ENCODE results near the gene TMEM222. TPM values are rescaled to one million over a fixed set of nuclear protein-coding genes. Genes with fewer than 3 reads are reported as not detected.

Gene TMEM222
- total RNA-seq, 1 experiment from 2014 or later: 28.7 TPM

DNA sequence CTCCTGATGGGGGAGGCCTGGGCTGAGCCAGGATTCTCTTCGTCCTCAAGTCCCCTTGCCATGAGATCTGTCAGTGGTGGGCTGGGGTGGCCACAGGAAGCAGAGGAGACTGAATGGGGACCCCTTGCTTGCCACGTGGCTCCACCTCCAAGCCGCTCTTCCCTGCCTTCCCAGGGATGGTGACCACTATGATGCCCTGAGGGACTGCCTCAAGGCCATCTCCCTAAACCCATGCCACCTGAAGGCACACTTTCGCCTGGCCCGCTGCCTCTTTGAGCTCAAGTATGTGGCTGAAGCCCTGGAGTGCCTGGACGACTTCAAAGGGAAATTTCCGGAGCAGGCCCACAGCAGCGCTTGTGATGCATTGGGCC, 20.9 kb upstream of the TMEM222 start (continued):
- TF ChIP-seq NFATC4 (CRISPR knock-in tag; IDR thresholded peaks at IDR 0.05): no peak
- no peak for TF ChIP-seq FOXK1 (CRISPR knock-in tag; IDR thresholded peaks at IDR 0.05)
- TF ChIP-seq IRF2 (CRISPR knock-in tag; IDR thresholded peaks at IDR 0.05; ENCODE audit: borderline replicate concordance, low read depth): no peak
- no peak for TF ChIP-seq ZNF671 (CRISPR knock-in tag; IDR thresholded peaks at IDR 0.05)

DNA sequence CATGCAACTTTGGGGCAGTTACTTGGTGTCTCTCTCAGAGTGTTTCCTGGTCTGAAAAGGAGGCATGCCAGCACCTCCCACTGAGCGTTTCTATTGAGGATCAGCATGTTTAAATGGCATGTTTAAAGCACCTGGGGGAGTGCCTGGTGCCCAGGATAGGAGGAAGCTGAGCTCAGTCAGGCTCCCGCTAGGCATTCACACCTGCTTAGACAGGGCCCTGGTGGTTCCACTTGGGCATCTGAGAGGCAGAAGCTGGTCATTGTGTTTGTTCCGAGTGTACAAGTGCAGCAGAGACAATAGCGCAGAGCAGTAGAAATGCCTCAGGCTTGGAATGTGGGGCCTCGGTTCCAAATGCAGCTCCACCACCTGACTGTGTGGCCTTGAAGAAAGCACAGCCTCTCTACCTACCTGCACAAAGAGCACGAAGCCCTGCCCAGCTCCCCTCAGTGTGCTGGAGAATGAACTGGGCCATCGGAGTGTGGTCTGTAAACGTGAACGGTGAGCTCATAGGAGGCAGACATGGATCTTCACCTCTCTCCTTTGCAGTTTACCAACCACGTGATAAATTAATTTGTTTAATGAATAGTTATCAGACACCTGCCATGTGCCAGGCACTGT, 20.3 kb upstream of the TMEM222 start:
- peak; percentile 17 for ATAC-seq
- TF ChIP-seq ZNF423 (CRISPR knock-in tag; IDR thresholded peaks at IDR 0.05): peak; percentile 69
- TF ChIP-seq, protein P1, sequence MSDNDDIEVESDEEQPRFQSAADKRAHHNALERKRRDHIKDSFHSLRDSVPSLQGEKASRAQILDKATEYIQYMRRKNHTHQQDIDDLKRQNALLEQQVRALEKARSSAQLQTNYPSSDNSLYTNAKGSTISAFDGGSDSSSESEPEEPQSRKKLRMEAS (CRISPR knock-in tag; IDR thresholded peaks at IDR 0.05): no peak
- no peak for TF ChIP-seq ZNF671 (CRISPR knock-in tag; IDR thresholded peaks at IDR 0.05)
- Mint-ChIP-seq H3K27ac (no peak overlapping the region), H3K4me3 (no peak overlapping the region), H3K9me3 (no peaks in the 10 kb centered on the region), H3K4me1 (peaks cover 29% of the 10 kb centered on the region), H3K27me3 (ENCODE audit: low read depth) (no peaks in the 10 kb centered on the region), H3K36me3 (peaks cover 3% of the 10 kb centered on the region)
- POLR2A ChIA-PET: interaction anchor here (1.0 to 1.4 kb wide), 4 partner anchors 47 to 65 kb away, joined by 3 to 7 read pairs (median 4); partner anchors contain the start of gene MAP3K6
- CTCF ChIA-PET: interaction anchor here (0.5 to 9.0 kb wide), 38 partner anchors 8 to 370 kb away, joined by 3 to 260 read pairs (median 7); partner anchors contain the start of genes CD164L2, FCN3, IFI6 and MAP3K6
- no peak for DNase-seq (ENCODE audit: low spot score)

DNA sequence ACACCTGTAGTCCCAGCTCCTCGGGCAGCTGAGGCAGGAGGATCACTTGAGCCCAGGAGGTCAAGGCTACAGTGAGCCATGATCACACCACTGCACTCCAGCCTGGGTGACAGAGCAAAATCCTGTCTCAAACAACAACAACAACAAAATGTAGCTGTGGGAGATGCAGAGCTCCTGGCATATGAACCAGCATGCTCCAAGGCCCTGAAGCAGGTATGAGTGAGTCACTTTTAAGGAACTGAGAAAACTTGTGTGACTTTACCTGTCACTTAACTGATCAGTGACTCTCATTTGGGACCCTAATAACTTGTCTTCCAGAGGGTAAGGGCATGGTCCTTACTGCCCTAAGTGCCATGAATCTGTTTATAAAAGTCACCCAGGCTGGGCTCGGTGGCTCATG, 19.4 kb upstream of the TMEM222 start:
- ATAC-seq (no peak), DNase-seq (ENCODE audit: low spot score) (no peak)
- TF ChIP-seq ELF4 (CRISPR knock-in tag; IDR thresholded peaks at IDR 0.05; ENCODE audit: low read depth): no peak
- TF ChIP-seq, protein P1 (CRISPR knock-in tag; IDR thresholded peaks at IDR 0.05): no peak
- TF ChIP-seq, protein P2, sequence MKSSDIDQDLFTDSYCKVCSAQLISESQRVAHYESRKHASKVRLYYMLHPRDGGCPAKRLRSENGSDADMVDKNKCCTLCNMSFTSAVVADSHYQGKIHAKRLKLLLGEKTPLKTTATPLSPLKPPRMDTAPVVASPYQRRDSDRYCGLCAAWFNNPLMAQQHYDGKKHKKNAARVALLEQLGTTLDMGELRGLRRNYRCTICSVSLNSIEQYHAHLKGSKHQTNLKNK (CRISPR knock-in tag; IDR thresholded peaks at IDR 0.05): no peak
- TF ChIP-seq, protein P3, sequence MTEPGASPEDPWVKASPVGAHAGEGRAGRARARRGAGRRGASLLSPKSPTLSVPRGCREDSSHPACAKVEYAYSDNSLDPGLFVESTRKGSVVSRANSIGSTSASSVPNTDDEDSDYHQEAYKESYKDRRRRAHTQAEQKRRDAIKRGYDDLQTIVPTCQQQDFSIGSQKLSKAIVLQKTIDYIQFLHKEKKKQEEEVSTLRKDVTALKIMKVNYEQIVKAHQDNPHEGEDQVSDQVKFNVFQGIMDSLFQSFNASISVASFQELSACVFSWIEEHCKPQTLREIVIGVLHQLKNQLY (CRISPR knock-in tag; IDR thresholded peaks at IDR 0.05): no peak
- TF ChIP-seq, protein P4, sequence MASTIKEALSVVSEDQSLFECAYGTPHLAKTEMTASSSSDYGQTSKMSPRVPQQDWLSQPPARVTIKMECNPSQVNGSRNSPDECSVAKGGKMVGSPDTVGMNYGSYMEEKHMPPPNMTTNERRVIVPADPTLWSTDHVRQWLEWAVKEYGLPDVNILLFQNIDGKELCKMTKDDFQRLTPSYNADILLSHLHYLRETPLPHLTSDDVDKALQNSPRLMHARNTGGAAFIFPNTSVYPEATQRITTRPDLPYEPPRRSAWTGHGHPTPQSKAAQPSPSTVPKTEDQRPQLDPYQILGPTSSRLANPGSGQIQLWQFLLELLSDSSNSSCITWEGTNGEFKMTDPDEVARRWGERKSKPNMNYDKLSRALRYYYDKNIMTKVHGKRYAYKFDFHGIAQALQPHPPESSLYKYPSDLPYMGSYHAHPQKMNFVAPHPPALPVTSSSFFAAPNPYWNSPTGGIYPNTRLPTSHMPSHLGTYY (CRISPR knock-in tag; IDR thresholded peaks at IDR 0.05): no peak
- no peak for TF ChIP-seq ZNF219 (CRISPR knock-in tag; IDR thresholded peaks at IDR 0.05; ENCODE audit: borderline replicate concordance)
- TF ChIP-seq ZNF671 (CRISPR knock-in tag; IDR thresholded peaks at IDR 0.05): no peak
- TF ChIP-seq, protein P5, sequence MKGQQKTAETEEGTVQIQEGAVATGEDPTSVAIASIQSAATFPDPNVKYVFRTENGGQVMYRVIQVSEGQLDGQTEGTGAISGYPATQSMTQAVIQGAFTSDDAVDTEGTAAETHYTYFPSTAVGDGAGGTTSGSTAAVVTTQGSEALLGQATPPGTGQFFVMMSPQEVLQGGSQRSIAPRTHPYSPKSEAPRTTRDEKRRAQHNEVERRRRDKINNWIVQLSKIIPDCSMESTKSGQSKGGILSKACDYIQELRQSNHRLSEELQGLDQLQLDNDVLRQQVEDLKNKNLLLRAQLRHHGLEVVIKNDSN (CRISPR knock-in tag; IDR thresholded peaks at IDR 0.05): no peak
- TF ChIP-seq TP53 (CRISPR knock-in tag; IDR thresholded peaks at IDR 0.05): no peak
- TF ChIP-seq, protein P6, sequence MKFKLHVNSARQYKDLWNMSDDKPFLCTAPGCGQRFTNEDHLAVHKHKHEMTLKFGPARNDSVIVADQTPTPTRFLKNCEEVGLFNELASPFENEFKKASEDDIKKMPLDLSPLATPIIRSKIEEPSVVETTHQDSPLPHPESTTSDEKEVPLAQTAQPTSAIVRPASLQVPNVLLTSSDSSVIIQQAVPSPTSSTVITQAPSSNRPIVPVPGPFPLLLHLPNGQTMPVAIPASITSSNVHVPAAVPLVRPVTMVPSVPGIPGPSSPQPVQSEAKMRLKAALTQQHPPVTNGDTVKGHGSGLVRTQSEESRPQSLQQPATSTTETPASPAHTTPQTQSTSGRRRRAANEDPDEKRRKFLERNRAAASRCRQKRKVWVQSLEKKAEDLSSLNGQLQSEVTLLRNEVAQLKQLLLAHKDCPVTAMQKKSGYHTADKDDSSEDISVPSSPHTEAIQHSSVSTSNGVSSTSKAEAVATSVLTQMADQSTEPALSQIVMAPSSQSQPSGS (CRISPR knock-in tag; IDR thresholded peaks at IDR 0.05; ENCODE audit: borderline replicate concordance, low read depth): no peak
- no peak for TF ChIP-seq NR2C2 (CRISPR knock-in tag; IDR thresholded peaks at IDR 0.05)
- TF ChIP-seq TCF7 (CRISPR knock-in tag; IDR thresholded peaks at IDR 0.05; ENCODE audit: low read depth): no peak
- no peak for TF ChIP-seq FOXK1 (CRISPR knock-in tag; IDR thresholded peaks at IDR 0.05)
- TF ChIP-seq JUN (CRISPR knock-in tag; IDR thresholded peaks at IDR 0.05): no peak
- Mint-ChIP-seq H3K27ac (no peak overlapping the region), H3K9me3 (no peaks in the 10 kb centered on the region), H3K36me3 (peaks cover 3% of the 10 kb centered on the region), H3K27me3 (ENCODE audit: low read depth) (no peaks in the 10 kb centered on the region), H3K4me3 (no peak overlapping the region), H3K4me1 (peaks cover 37% of the 10 kb centered on the region)
- ChIA-PET POLR2A (interaction anchor here (1.0 kb wide), 1 partner anchor 46 kb away, joined by 4 read pairs; no protein-coding TSS in a partner anchor), CTCF (interaction anchor here (0.6 to 9.0 kb wide), 11 partner anchors 15 to 305 kb away, joined by 3 to 260 read pairs (median 38); partner anchors contain the start of genes CD164L2 and MAP3K6)
